ENCODE data around the gene THSD4.

DNA sequence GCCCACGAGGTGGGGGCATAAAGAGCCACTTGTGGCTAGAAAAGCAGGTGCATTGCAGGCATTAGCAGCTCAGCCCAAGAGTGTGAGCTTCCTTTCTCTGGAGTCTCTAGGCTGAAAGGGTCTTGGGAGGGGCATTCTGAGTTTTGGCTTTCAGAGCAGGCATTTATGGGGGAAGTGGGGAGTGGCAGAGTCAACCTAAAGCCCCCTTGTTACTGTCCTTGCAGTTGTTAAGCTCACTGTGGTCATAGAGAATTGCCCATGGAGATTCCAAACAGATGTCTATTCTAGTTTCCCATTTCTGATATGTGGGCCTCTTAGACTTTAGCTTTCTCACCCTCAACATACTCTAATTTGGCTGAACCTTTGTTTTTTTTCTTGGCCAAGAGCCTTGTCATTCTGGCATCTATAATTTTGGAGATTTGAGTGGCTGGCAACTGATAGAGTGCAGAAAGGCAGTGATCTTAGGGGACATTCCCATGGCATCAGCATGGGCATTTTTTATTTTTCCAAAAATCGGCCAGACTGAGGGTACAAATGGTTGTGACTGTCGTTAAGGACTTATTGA is 217.9 kb downstream of the THSD4 start:
- TF ChIP-seq, protein P1, sequence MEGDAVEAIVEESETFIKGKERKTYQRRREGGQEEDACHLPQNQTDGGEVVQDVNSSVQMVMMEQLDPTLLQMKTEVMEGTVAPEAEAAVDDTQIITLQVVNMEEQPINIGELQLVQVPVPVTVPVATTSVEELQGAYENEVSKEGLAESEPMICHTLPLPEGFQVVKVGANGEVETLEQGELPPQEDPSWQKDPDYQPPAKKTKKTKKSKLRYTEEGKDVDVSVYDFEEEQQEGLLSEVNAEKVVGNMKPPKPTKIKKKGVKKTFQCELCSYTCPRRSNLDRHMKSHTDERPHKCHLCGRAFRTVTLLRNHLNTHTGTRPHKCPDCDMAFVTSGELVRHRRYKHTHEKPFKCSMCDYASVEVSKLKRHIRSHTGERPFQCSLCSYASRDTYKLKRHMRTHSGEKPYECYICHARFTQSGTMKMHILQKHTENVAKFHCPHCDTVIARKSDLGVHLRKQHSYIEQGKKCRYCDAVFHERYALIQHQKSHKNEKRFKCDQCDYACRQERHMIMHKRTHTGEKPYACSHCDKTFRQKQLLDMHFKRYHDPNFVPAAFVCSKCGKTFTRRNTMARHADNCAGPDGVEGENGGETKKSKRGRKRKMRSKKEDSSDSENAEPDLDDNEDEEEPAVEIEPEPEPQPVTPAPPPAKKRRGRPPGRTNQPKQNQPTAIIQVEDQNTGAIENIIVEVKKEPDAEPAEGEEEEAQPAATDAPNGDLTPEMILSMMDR (IDR thresholded peaks at IDR 0.05): no peak
- TF ChIP-seq POLR2A (IDR thresholded peaks at IDR 0.05): no peak
